ENCODE results near the gene CD3E. TPM values are rescaled to one million over a fixed set of nuclear protein-coding genes. Genes with fewer than 3 reads are reported as not detected.
A peak's percentile ranks its signal among the peaks of the same experiment; 100 is the strongest.

Gene CD3E
- 10 to 100 TPM in 2 of 6 donors, 1 to 10 TPM in 4; 3.9 to 13.6 (median 9.1) TPM for total RNA-seq

- H3K36me3 ChIP-seq: no peaks in the 10 kb centered on the region
- no peaks in the 10 kb centered on the region for H3K9me3 ChIP-seq
- H3K4me1 ChIP-seq: no peaks in the 10 kb centered on the region
- H3K4me3 ChIP-seq: peak within 1 kb of the TSS in 3 of 4 donors; percentile 12 to 26 (median 25)
- TF ChIP-seq CTCF (IDR thresholded peaks at IDR 0.05): no peak
- no peak for TF ChIP-seq POLR2AphosphoS5 (IDR thresholded peaks at IDR 0.05)
- no peak for TF ChIP-seq EP300 (IDR thresholded peaks at IDR 0.05)
- TF ChIP-seq POLR2A (IDR thresholded peaks at IDR 0.05): no peak
- no peaks in the 10 kb centered on the region for H3K27me3 ChIP-seq
- H3K27ac ChIP-seq: peak within 1 kb of the TSS in 2 of 4 donors; percentile 21 to 53
- DNase-seq: no peak
- no peak for ATAC-seq (ENCODE audit: low FRiP score in 2 of 2)
- WGBS, 2 donors: 67 to 79% methylated on average over 8 of the region's 8 CpGs
Observed at GRCh38 chr11:118304568-118305248, at the start of gene CD3E. Gene CD3E, plus strand, starts transcription at chr11:118304730. Its CDS starts 223 bp downstream, at chr11:118304953.

DNA sequence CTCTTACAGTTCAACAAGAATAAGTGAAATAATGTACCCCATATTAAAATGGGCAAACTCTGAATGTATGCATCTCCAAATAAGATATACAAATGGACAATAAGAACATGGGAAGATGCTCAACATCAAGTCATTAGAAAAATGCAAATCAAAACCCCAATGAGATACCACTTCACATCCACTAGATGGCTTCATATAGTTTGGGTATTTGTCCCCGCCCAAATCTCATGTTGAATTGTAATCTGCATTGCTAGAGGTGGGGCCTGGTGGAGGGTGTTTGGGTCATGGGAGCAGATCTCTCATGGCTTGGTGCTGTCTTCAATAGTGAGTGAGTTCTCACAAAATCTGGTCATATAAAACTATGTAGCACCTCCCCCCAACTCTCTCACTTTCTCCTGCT lies 46.1 kb upstream of the CD3E start:
- no peak overlapping the region for H3K4me3 ChIP-seq
- TF ChIP-seq CTCF (IDR thresholded peaks at IDR 0.05) (peak in 1 of 6 experiments; percentile 5), POLR2A (IDR thresholded peaks at IDR 0.05) (no peak)
- ATAC-seq (ENCODE audit: low FRiP score in 2 of 2) (no peak), DNase-seq (no peak)
- H3K9me3 ChIP-seq: no peaks in the 10 kb centered on the region
- peaks cover 0 to 23% (median 7%) of the 10 kb centered on the region in 4 donors for H3K4me1 ChIP-seq
- no peak overlapping the region for H3K27ac ChIP-seq
- 0% methylated on average over 1 of the region's 1 CpG for WGBS, 2 donors
- H3K27me3 ChIP-seq: no peaks in the 10 kb centered on the region
- H3K36me3 ChIP-seq: peaks cover 0 to 25% (median 6%) of the 10 kb centered on the region in 4 donors

DNA sequence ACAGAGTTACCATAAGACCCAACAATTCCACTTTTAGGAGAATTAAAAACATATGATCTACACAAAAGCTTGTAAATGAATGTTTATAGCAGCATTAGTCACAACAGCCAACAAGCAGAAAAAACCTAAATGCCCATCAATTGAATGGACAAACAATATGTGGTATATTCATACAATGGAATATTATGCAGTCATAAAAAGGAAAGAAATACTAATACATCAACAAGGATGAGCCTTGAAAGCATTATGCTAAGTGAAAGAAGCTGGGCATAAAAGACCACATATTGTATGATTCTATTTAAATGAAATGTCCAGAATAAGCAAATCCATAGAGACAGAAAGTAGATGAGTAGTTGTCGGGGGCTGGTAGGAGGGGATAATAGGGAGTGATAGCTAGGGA lies 45.4 kb upstream of the CD3E start:
- WGBS, 2 donors: 98 to 100% methylated on average over 1 of the region's 1 CpG

GRCh38 chr11:118260353-118260752 lies 44.2 kb upstream of the CD3E start:
- Histone ChIP-seq H3K36me3 (peaks cover 0 to 19% (median 3%) of the 10 kb centered on the region in 4 donors), H3K27ac (no peak overlapping the region), H3K9me3 (no peaks in the 10 kb centered on the region), H3K27me3 (no peaks in the 10 kb centered on the region), H3K4me3 (no peak overlapping the region), H3K4me1 (peaks cover under 1 to 29% (median 18%) of the 10 kb centered on the region in 4 donors)
- TF ChIP-seq EP300 (IDR thresholded peaks at IDR 0.05) (no peak), CTCF (IDR thresholded peaks at IDR 0.05) (no peak), POLR2A (IDR thresholded peaks at IDR 0.05) (no peak), POLR2AphosphoS5 (IDR thresholded peaks at IDR 0.05) (no peak)
- WGBS, 2 donors: 66 to 68% methylated on average over 3 of the region's 3 CpGs
- ATAC-seq (ENCODE audit: low FRiP score in 2 of 2) (no peak), DNase-seq (no peak)

More for the DNA sequence above, 45.4 kb upstream of the CD3E start:
- TF ChIP-seq POLR2A (IDR thresholded peaks at IDR 0.05) (no peak), EP300 (IDR thresholded peaks at IDR 0.05) (no peak), CTCF (IDR thresholded peaks at IDR 0.05) (no peak), POLR2AphosphoS5 (IDR thresholded peaks at IDR 0.05) (no peak)
- Histone ChIP-seq H3K27me3 (no peaks in the 10 kb centered on the region), H3K4me1 (peaks cover 0 to 29% (median 13%) of the 10 kb centered on the region in 4 donors), H3K4me3 (no peak overlapping the region), H3K36me3 (peaks cover 0 to 25% (median 6%) of the 10 kb centered on the region in 4 donors), H3K27ac (no peak overlapping the region), H3K9me3 (no peaks in the 10 kb centered on the region)
- no peak for ATAC-seq (ENCODE audit: low FRiP score in 2 of 2)
- DNase-seq: no peak

DNA sequence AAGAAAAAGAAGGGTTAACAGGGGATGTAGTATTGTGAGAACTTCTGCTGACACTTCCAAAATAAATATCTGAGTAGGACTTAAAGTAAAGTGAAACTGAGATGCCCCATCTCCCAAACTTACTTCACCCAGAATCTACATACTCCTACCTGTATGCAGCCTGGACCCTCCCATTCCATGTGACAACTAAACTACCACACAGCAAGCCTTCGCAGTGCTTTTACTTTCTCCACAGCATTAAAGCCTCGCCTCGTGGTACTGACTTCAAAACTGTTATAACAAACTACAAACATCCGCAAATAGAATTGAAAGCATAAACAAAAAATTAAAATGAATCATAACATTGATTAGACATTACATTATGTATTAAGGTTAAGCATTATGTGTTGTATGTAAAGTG lies 41.4 kb upstream of the CD3E start:
- WGBS, 2 donors: 17 to 44% methylated on average over 4 of the region's 4 CpGs
- Histone ChIP-seq H3K4me3 (peak overlapping the region in 3 of 4 donors; percentile 42 to 53 (median 43)), H3K27me3 (no peaks in the 10 kb centered on the region), H3K36me3 (peaks cover 0 to 19% (median 2%) of the 10 kb centered on the region in 4 donors), H3K4me1 (peaks cover 6 to 37% (median 18%) of the 10 kb centered on the region in 4 donors), H3K27ac (peak overlapping the region; percentile 72 to 83 (median 77)), H3K9me3 (no peaks in the 10 kb centered on the region)
- ATAC-seq (ENCODE audit: low FRiP score in 2 of 2) (no peak), DNase-seq (no peak)
- TF ChIP-seq EP300 (IDR thresholded peaks at IDR 0.05) (no peak), CTCF (IDR thresholded peaks at IDR 0.05) (no peak), POLR2AphosphoS5 (IDR thresholded peaks at IDR 0.05) (no peak), POLR2A (IDR thresholded peaks at IDR 0.05) (no peak)

Measured in upper lobe of left lung (tissue), 6 donors.